ENCODE measurements around the gene TAS2R30.

Gene TAS2R30

GRCh38 chr12:11174022-11174421 is 39.6 kb upstream of the TAS2R30 start:
- CTCF ChIA-PET = interaction anchor here (0.6 to 1.2 kb wide), 2 partner anchors 26 to 312 kb away, joined by 3 read pairs; no protein-coding TSS in a partner anchor
- no peak for TF ChIP-seq ZFP3 (tag by site-specific recombination; IDR thresholded peaks at IDR 0.05; ENCODE audit: low read depth)
- TF ChIP-seq ZNF510 (tag by site-specific recombination; IDR thresholded peaks at IDR 0.05; ENCODE audit: insufficient replicate concordance) = peak; percentile 5
- TF ChIP-seq ZNF776 (tag by site-specific recombination; IDR thresholded peaks at IDR 0.05; ENCODE audit: borderline replicate concordance) = no peak
- peak; percentile 51; the same call in 1 of the 2 replicates for TF ChIP-seq BCL6B (tag by site-specific recombination; IDR thresholded peaks at IDR 0.05)
- TF ChIP-seq ZNF488 (tag by site-specific recombination; IDR thresholded peaks at IDR 0.05) = no peak
- no peak for TF ChIP-seq REPIN1 (tag by site-specific recombination; IDR thresholded peaks at IDR 0.05; ENCODE audit: low read depth)
- no peak for TF ChIP-seq ZBTB11 (tag by site-specific recombination; conservative IDR thresholded peaks at IDR 0.05; ENCODE audit: low read depth)
- no peak for TF ChIP-seq ZNF645 (tag by site-specific recombination; IDR thresholded peaks at IDR 0.05)
- TF ChIP-seq PRDM10 (tag by site-specific recombination; IDR thresholded peaks at IDR 0.05) = peak; percentile 28; the same call in 1 of the 2 replicates
- no peak for TF ChIP-seq ZNF223 (tag by site-specific recombination; IDR thresholded peaks at IDR 0.05)
- TF ChIP-seq ZSCAN30 (tag by site-specific recombination; IDR thresholded peaks at IDR 0.05) = 0 out of 2 replicates have a peak, but pooled peaks have one; percentile 20
- no peak for TF ChIP-seq ZNF280C (tag by site-specific recombination; IDR thresholded peaks at IDR 0.05)
- no peak for TF ChIP-seq GLIS2 (tag by site-specific recombination; IDR thresholded peaks at IDR 0.05)
- TF ChIP-seq ZBTB49 (tag by site-specific recombination; IDR thresholded peaks at IDR 0.05; ENCODE audit: low read depth) = no peak
- TF ChIP-seq PRDM6 (tag by site-specific recombination; IDR thresholded peaks at IDR 0.05) = peak; percentile 93
- no peak for TF ChIP-seq ZNF449 (tag by site-specific recombination; IDR thresholded peaks at IDR 0.05)
- TF ChIP-seq ZNF571 (tag by site-specific recombination; IDR thresholded peaks at IDR 0.05) = no peak

More at GRCh38 chr12:11174022-11174421, 39.6 kb upstream of the TAS2R30 start:
- Histone ChIP-seq H3K4me1 (ENCODE audit: control insufficient read depth, insufficient read depth, low read length) (peaks cover 4% of the 10 kb centered on the region), H3K9me3 (ENCODE audit: control insufficient read depth, insufficient read depth, low read depth, low read length) (no peaks in the 10 kb centered on the region), H3K36me3 (ENCODE audit: control insufficient read depth in 2 of 2, insufficient read depth in 1 of 2, low read length in 2 of 2) (peaks cover 4 to 10% of the 10 kb centered on the region in 2 experiments), H3K27ac (ENCODE audit: extremely low read depth, low read depth, low read length) (no peak overlapping the region), H3K4me3 (ENCODE audit: low read depth, low read length) (no peak overlapping the region)
- POLR2A ChIA-PET = no interaction called here

All from HEK293 (cell line).